CD4-positive, CD25-positive, alpha-beta regulatory T cell (primary cell): ENCODE measurements around the gene ZNF791. TPM values are rescaled to one million over a fixed set of nuclear protein-coding genes. Genes with fewer than 3 reads are reported as not detected.
"Not testable (repeated sequence)": the region's sequence is repeated elsewhere in the genome, so short reads cannot be mapped to it uniquely, and the experiment has no call there.

Experiments used
- ATAC-seq, 2 donors: fragments of 150-1000 bp; cut with Tn5 transposase; one replicate each; pipeline ENCODE4 v1.10.0; 2021; ENCODE audit warnings: low read depth in 2 of 2, moderate number of reproducible peaks in 2 of 2, moderate library complexity in 1 of 2
- DNase-seq, 3 donors: peaks; one replicate each; pipeline versions ENCODE4 v3.0.0 to v3.0.0-alpha.2; 2012 to 2022; ENCODE audit warnings: mixed read lengths in 1 of 3
- H3K27ac ChIP-seq: one replicate; pipeline ENCODE4 v1.7.0; 2013; ENCODE audit warnings: mild to moderate bottlenecking, low read length; ENCODE audit not compliant: insufficient read depth, poor library complexity, severe bottlenecking
- H3K27me3 ChIP-seq: one replicate; pipeline ENCODE4 v1.7.0; 2013; ENCODE audit warnings: low read length; ENCODE audit not compliant: control insufficient read depth, insufficient read depth
- H3K36me3 ChIP-seq: one replicate; pipeline ENCODE4 v1.7.0; 2013; ENCODE audit warnings: mild to moderate bottlenecking, low read length, moderate library complexity; ENCODE audit not compliant: control insufficient read depth, insufficient read depth
- H3K4me1 ChIP-seq: 2 replicates; pipeline ENCODE4 v1.7.0; 2013; ENCODE audit warnings: mild to moderate bottlenecking, low read length; ENCODE audit not compliant: insufficient read depth, control insufficient read depth, poor library complexity, severe bottlenecking
- H3K4me3 ChIP-seq: one replicate; pipeline ENCODE4 v1.7.0; 2013; ENCODE audit warnings: low read depth, mild to moderate bottlenecking, low read length, moderate library complexity
- H3K9me3 ChIP-seq, 2 experiments: 1 replicate in 1 of 2; 2 replicates in 1 of 2; pipeline ENCODE4 v1.7.0; 2013; ENCODE audit warnings: low read length in 2 of 2, mild to moderate bottlenecking in 1 of 2, moderate library complexity in 1 of 2; ENCODE audit not compliant: control insufficient read depth in 2 of 2
- H3K27ac Mint-ChIP-seq, 3 donors: one replicate each; pipeline ENCODE4 v1.8.0; 2020 to 2022; ENCODE audit warnings: mild to moderate bottlenecking in 3 of 3, mixed read lengths in 3 of 3, moderate library complexity in 2 of 3
- H3K27me3 Mint-ChIP-seq: one replicate; pipeline ENCODE4 v1.8.0; 2022; ENCODE audit warnings: mild to moderate bottlenecking, mixed read lengths
- H3K36me3 Mint-ChIP-seq: one replicate; pipeline ENCODE4 v1.8.0; 2020; ENCODE audit warnings: mixed read lengths
- H3K4me1 Mint-ChIP-seq, 4 donors: one replicate each; pipeline ENCODE4 v1.8.0; 2020 to 2022; ENCODE audit warnings: mixed read lengths in 4 of 4, mild to moderate bottlenecking in 1 of 4
- H3K4me3 Mint-ChIP-seq, 4 donors: one replicate each; pipeline ENCODE4 v1.8.0; 2020 to 2022; ENCODE audit warnings: mild to moderate bottlenecking in 4 of 4, mixed read lengths in 4 of 4, moderate library complexity in 3 of 4
- H3K9me3 Mint-ChIP-seq, 7 donors: one replicate each; pipeline ENCODE4 v1.8.0; 2020 to 2022; ENCODE audit warnings: mixed read lengths in 7 of 7, mild to moderate bottlenecking in 3 of 7, moderate library complexity in 2 of 7
- polyA plus RNA-seq, 4 donors: library from polyadenylated mRNA; unstranded; fragments of 300-500 nt; fragmentation: Illumina TruSeq; gene quantifications; one replicate each; pipeline ENCODE4 v1.2.3, GENCODE V29; 2021
- total RNA-seq: library from RNA; stranded (reverse); gene quantifications from one replicate; pipeline ENCODE4 v1.2.3, GENCODE V29; 2022

ZNF791 gene
- total and polyA plus RNA-seq, 5 donors from 2014 or later = 9.6 to 65.1 (median 12.9) TPM

DNA sequence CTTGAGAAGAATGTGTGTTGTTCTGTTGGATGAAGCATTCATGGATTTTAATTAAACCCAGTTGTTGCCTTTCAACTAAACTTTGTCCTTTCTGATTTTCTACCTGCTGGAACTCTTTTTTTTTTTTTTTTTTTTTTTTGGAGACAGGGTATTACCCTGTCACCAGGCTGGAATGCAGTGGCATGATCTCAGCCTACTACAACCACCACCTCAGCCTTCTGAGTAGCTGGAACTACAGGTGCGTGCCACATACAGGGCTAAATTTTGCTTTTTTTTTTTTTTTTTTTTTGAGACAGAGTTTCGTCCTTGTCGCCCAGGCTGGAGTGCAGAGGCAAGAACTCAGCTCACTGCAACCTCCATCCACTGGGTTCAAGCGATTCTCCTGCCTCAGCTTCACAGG, 6.9 kb downstream of the ZNF791 start:
- Histone ChIP-seq H3K27me3 (no peaks in the 10 kb centered on the region), H3K4me3 (no peak overlapping the region), H3K27ac (no peak overlapping the region), H3K9me3 (no peaks in the 10 kb centered on the region), H3K4me1 (peaks cover 28% of the 10 kb centered on the region), H3K36me3 (peaks cover 14% of the 10 kb centered on the region)
- ATAC-seq (no peak), DNase-seq (no peak)
- H3K27ac Mint-ChIP-seq = peak overlapping the region in 1 of 3 donors; percentile 9
- H3K9me3 Mint-ChIP-seq = peaks cover 0 to 2% (median 0%) of the 10 kb centered on the region in 7 donors
- peaks cover 8% of the 10 kb centered on the region for H3K36me3 Mint-ChIP-seq
- H3K4me1 Mint-ChIP-seq = peaks cover 12 to 56% (median 29%) of the 10 kb centered on the region in 4 donors
- no peaks in the 10 kb centered on the region for H3K27me3 Mint-ChIP-seq
- H3K4me3 Mint-ChIP-seq = no peak overlapping the region

DNA sequence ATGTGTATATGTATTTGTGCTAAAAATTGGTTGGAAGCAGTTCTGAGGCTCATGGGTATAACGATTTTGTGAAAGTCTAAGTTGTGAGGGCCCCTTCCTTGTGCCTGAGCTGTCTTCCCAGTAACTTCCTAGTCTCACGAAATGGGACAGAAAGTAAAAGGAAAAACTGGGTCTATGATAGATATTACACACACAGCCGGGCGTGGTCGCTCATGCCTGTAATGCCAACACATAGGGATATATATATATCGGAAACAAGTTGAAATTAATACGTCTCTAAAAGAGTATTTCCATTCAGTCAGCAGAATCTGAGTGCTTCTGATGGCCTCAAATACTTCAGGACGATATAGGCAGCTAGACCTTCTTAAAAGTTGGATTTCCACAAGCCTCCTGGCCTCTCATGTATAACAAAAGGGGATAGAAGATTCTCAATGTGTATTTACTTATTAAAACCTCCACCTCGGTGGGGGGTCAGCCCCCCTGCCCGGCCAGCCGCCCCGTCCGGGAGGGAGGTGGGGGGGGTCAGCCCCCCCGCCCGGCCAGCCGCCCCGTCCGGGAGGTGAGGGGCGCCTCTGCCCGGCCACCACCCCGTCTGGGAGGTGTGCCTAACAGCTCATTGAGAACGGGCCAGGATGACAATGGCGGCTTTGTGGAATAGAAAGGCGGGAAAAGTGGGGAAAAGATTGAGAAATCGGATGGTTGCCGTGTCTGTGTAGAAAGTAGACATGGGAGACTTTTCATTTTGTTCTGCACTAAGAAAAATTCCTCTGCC, 10.7 kb downstream of the ZNF791 start:
- peaks cover 35% of the 10 kb centered on the region for H3K36me3 ChIP-seq
- not testable (repeated sequence) for H3K27me3 Mint-ChIP-seq, H3K9me3 Mint-ChIP-seq, ATAC-seq, H3K4me3 ChIP-seq, H3K36me3 Mint-ChIP-seq, DNase-seq, H3K4me1 ChIP-seq, H3K27ac ChIP-seq, H3K27me3 ChIP-seq, H3K9me3 ChIP-seq
- Mint-ChIP-seq H3K27ac (peak overlapping the region in 1 of 3 donors; percentile 51), H3K4me3 (peak overlapping the region in 1 of 4 donors; percentile 78), H3K4me1 (peaks cover 0 to 27% (median 12%) of the 10 kb centered on the region in 4 donors)

DNA sequence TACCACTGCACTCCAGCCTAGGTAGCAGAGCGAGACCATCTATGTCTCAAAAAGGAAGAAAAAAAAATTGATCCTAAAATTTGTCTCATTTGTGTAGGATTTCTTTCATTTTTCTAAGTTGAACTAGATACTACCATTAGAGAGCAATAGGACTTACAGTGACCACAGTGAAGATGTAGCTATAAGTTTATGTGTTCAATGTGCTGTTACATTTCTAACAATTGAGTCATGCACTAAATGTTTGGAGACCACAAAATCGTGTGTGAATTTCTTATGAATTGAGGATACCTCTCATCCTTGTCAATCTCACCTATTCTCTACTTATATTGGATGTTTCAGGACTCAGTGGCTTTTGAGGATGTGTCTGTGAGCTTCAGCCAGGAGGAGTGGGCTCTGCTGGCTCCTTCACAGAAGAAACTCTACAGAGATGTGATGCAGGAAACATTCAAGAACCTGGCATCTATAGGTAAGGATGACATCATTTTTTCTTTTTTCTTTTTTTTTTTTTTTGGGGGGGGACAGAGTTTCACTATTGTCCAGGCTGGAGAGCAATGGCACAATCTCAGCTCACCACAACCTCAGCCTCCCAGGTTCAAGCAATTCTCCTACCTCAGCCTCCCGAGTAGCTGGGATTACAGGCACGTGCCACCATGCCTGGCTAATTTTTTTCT, 12.8 kb downstream of the ZNF791 start:
- peaks cover 43% of the 10 kb centered on the region for H3K36me3 ChIP-seq
- no peaks in the 10 kb centered on the region for H3K27me3 Mint-ChIP-seq
- H3K36me3 Mint-ChIP-seq = peaks cover 19% of the 10 kb centered on the region
- H3K27ac Mint-ChIP-seq = no peak overlapping the region
- H3K27me3 ChIP-seq = no peaks in the 10 kb centered on the region
- H3K9me3 ChIP-seq = peaks cover 12 to 18% of the 10 kb centered on the region in 2 experiments
- H3K4me3 Mint-ChIP-seq = no peak overlapping the region
- no peak for ATAC-seq
- no peak for DNase-seq
- no peak overlapping the region for H3K27ac ChIP-seq
- no peaks in the 10 kb centered on the region for H3K4me1 ChIP-seq
- peaks cover 0 to 20% (median 9%) of the 10 kb centered on the region in 4 donors for H3K4me1 Mint-ChIP-seq
- no peak overlapping the region for H3K4me3 ChIP-seq
- H3K9me3 Mint-ChIP-seq = peaks cover 0 to 17% (median 3%) of the 10 kb centered on the region in 7 donors

- H3K4me3 Mint-ChIP-seq = no peak overlapping the region
- no peaks in the 10 kb centered on the region for H3K27me3 ChIP-seq
- H3K9me3 ChIP-seq = peaks cover 19 to 29% of the 10 kb centered on the region in 2 experiments
- peaks cover 62% of the 10 kb centered on the region for H3K36me3 ChIP-seq
- no peak overlapping the region for H3K4me3 ChIP-seq
- no peaks in the 10 kb centered on the region for H3K27me3 Mint-ChIP-seq
- DNase-seq (no peak), ATAC-seq (no peak)
- H3K4me1 Mint-ChIP-seq = peaks cover 0 to 6% (median 3%) of the 10 kb centered on the region in 4 donors
- H3K9me3 Mint-ChIP-seq = peaks cover 0 to 24% (median 6%) of the 10 kb centered on the region in 7 donors
- H3K36me3 Mint-ChIP-seq = peaks cover 31% of the 10 kb centered on the region
- H3K4me1 ChIP-seq = no peaks in the 10 kb centered on the region
- H3K27ac ChIP-seq = no peak overlapping the region
- H3K27ac Mint-ChIP-seq = peak overlapping the region in 1 of 3 donors; percentile 20
Observed at GRCh38 chr19:12626958-12627357, 16.2 kb downstream of the ZNF791 start.

DNA sequence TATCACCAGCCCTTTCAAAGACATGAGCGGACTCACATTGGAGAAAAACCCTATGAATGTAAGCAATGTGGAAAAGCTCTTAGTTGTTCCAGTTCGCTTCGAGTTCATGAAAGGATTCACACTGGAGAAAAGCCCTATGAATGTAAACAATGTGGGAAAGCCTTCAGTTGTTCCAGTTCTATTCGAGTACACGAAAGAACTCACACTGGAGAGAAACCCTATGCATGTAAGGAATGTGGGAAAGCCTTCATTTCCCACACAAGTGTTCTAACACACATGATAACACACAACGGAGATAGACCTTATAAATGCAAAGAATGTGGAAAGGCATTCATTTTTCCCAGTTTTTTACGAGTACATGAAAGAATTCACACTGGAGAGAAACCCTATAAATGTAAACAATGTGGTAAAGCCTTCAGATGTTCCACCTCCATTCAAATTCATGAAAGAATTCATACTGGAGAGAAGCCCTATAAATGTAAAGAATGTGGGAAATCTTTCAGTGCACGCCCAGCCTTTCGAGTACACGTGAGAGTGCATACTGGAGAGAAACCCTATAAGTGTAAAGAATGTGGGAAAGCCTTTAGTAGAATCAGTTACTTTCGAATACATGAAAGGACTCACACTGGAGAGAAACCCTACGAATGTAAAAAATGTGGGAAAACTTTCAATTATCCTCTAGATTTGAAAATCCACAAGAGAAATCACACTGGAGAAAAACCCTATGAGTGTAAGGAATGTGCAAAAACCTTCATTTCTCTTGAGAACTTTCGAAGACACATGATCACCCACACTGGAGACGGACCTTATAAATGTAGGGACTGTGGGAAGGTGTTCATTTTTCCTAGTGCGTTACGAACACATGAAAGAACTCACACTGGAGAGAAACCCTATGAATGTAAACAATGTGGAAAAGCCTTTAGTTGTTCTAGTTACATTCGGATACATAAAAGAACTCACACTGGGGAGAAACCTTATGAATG, 17.6 kb downstream of the ZNF791 start:
- Histone ChIP-seq H3K27me3 (no peaks in the 10 kb centered on the region), H3K4me1 (no peaks in the 10 kb centered on the region), H3K27ac (no peak overlapping the region), H3K4me3 (no peak overlapping the region), H3K36me3 (peaks cover 60% of the 10 kb centered on the region), H3K9me3 (peaks cover 19 to 29% of the 10 kb centered on the region in 2 experiments)
- ATAC-seq = no peak
- H3K9me3 Mint-ChIP-seq = peaks cover 0 to 24% (median 3%) of the 10 kb centered on the region in 7 donors
- H3K27ac Mint-ChIP-seq = no peak overlapping the region
- no peaks in the 10 kb centered on the region for H3K27me3 Mint-ChIP-seq
- DNase-seq = no peak
- H3K4me3 Mint-ChIP-seq = no peak overlapping the region
- peaks cover 31% of the 10 kb centered on the region for H3K36me3 Mint-ChIP-seq
- peaks cover 0 to 5% (median 2%) of the 10 kb centered on the region in 4 donors for H3K4me1 Mint-ChIP-seq

- no peak overlapping the region for H3K27ac Mint-ChIP-seq
- Histone ChIP-seq H3K4me1 (no peaks in the 10 kb centered on the region), H3K27me3 (no peaks in the 10 kb centered on the region), H3K27ac (no peak overlapping the region), H3K36me3 (peaks cover 52% of the 10 kb centered on the region), H3K4me3 (no peak overlapping the region), H3K9me3 (peaks cover 19 to 29% of the 10 kb centered on the region in 2 experiments)
- peaks cover 0 to 24% (median 3%) of the 10 kb centered on the region in 7 donors for H3K9me3 Mint-ChIP-seq
- no peak for DNase-seq
- H3K4me1 Mint-ChIP-seq = peaks cover 0 to 5% (median 2%) of the 10 kb centered on the region in 4 donors
- no peaks in the 10 kb centered on the region for H3K27me3 Mint-ChIP-seq
- H3K4me3 Mint-ChIP-seq = no peak overlapping the region
- no peak for ATAC-seq
- peaks cover 31% of the 10 kb centered on the region for H3K36me3 Mint-ChIP-seq
Observed at GRCh38 chr19:12629215-12629614, 18.5 kb downstream of the ZNF791 start.

GRCh38 chr19:12636631-12637030, 25.9 kb downstream of the ZNF791 start:
- no peak overlapping the region for H3K27ac Mint-ChIP-seq
- no peaks in the 10 kb centered on the region for H3K9me3 ChIP-seq
- H3K27ac ChIP-seq = no peak overlapping the region
- H3K36me3 ChIP-seq = peaks cover 2% of the 10 kb centered on the region
- no peaks in the 10 kb centered on the region for H3K36me3 Mint-ChIP-seq
- no peaks in the 10 kb centered on the region for H3K27me3 ChIP-seq
- no peak for ATAC-seq
- H3K27me3 Mint-ChIP-seq = no peaks in the 10 kb centered on the region
- H3K4me1 Mint-ChIP-seq = peaks cover 8 to 14% (median 12%) of the 10 kb centered on the region in 4 donors
- DNase-seq = no peak
- peaks cover 10% of the 10 kb centered on the region for H3K4me1 ChIP-seq
- no peak overlapping the region for H3K4me3 Mint-ChIP-seq
- H3K4me3 ChIP-seq = no peak overlapping the region
- no peaks in the 10 kb centered on the region for H3K9me3 Mint-ChIP-seq
